Measurements from ENCODE around the gene CABP1. TPM values are rescaled to one million over a fixed set of nuclear protein-coding genes. Genes with fewer than 3 reads are reported as not detected.
"Not testable (repeated sequence)": the region's sequence is repeated elsewhere in the genome, so short reads cannot be mapped to it uniquely, and the experiment has no call there.

CABP1 gene
- polyA plus RNA-seq (ENCODE audit: insufficient read length in 3 of 3) = 1 to 10 TPM; 4.6 to 5.6 (median 4.7) TPM
- long read RNA-seq, donor 1, partial matches to known transcripts = 0 of 1 reads
- long read RNA-seq, donor 1, other reads (novel, unspliced or antisense) = 0 of 1 reads
- long read RNA-seq, donor 2 = 0 reads
- long read RNA-seq, donor 3, transcript CABP1-202 (6 exons, 1,658 nt) = major isoform, 6 of 7 reads
- long read RNA-seq, donor 3, partial matches to known transcripts = 0 of 7 reads
- long read RNA-seq, donor 3, other reads (novel, unspliced or antisense) = 0 of 7 reads
- long read RNA-seq, donor 4, partial matches to known transcripts = 6 of 6 reads
- long read RNA-seq, donor 4, other reads (novel, unspliced or antisense) = 0 of 6 reads
- long read RNA-seq, donor 5 = 0 reads
- long read RNA-seq, donor 6, partial matches to known transcripts = 0 of 1 reads
- long read RNA-seq, donor 6, other reads (novel, unspliced or antisense) = 0 of 1 reads
- long read RNA-seq, donor 7 = 0 reads
- long read RNA-seq, donor 8, partial matches to known transcripts = 0 of 3 reads
- long read RNA-seq, donor 8, other reads (novel, unspliced or antisense) = 0 of 3 reads
- long read RNA-seq, donor 9, partial matches to known transcripts = 0 of 1 reads
- long read RNA-seq, donor 9, other reads (novel, unspliced or antisense) = 0 of 1 reads
- long read RNA-seq, donor 10, partial matches to known transcripts = 0 of 1 reads
- long read RNA-seq, donor 10, other reads (novel, unspliced or antisense) = 0 of 1 reads
- long read RNA-seq, donor 11, partial matches to known transcripts = 0 of 2 reads
- long read RNA-seq, donor 11, other reads (novel, unspliced or antisense) = 0 of 2 reads
- long read RNA-seq, donor 12, partial matches to known transcripts = 0 of 2 reads
- long read RNA-seq, donor 12, other reads (novel, unspliced or antisense) = 0 of 2 reads
- long read RNA-seq, donor 13 = 0 reads
- long read RNA-seq, donor 14 = 0 reads
- long read RNA-seq, donor 15, partial matches to known transcripts = 0 of 2 reads
- long read RNA-seq, donor 15, other reads (novel, unspliced or antisense) = 0 of 2 reads
- long read RNA-seq, donor 16, partial matches to known transcripts = 0 of 4 reads
- long read RNA-seq, donor 16, other reads (novel, unspliced or antisense) = 0 of 4 reads

GRCh38 chr12:120639771-120640721, at the start of gene CABP1:
TSS of gene CABP1 (plus strand) at chr12:120640626. CDS start at chr12:120640686, 60 bp downstream.
- no peak for DNase-seq (ENCODE audit: extremely low read depth in 1 of 11, low read depth in 9 of 11, low spot score in 4 of 11)

DNA sequence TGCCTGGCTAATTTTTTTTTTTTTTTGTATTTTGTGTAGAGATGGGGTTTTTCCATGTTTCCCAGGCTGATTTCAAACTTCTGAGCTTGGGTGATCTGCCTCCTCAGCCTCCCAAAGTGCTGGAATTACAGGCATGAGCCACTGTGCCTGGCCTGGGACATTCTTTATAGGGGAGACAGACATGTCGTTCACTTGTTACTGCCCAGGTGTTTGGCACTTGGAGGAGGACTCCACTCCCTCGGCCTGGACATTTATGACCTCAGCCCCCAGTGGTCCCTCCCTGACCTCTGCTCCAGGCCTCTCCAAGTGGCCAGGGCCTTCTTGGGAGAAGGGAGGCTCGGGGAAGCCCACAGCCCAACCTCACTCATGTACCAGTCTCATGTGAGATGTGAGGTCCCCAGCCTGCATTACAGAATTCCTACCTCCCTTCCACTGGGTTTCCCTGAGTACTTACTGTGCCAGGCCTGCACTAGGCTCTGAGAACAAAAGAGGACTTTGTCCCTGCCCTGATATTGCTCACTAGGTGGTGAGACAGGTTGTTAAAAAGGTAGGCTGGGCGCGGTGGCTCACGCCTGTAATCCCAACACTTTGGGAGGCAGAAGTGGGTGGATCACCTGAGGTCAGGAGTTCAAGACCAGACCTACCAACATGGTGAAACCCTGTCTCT, 49.6 kb upstream of the CABP1 start:
- DNase-seq (ENCODE audit: extremely low read depth in 1 of 11, low read depth in 9 of 11, low spot score in 4 of 11) = no peak

- DNase-seq (ENCODE audit: extremely low read depth in 1 of 11, low read depth in 9 of 11, low spot score in 4 of 11) = no peak
These were observed 48.0 kb upstream of the CABP1 start for GRCh38 chr12:120592121-120593049.

DNA sequence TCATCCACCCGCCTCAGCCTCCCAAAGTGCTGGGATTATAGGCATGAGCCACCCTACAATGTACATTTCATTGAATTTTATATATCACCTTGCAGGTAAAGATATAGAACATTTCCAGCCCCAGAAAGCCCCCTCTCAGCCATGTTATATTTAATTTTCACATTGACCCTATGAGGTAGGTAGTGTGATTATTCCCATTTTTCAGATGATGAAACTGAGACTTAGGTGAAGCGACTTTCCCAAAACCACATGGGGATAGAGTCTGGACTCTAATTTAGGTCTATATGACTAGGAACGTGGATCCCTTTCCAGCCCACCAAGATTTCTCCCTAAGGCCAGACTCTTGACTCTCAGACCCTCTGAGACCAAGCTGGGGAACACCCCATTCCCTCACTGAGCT, 43.5 kb upstream of the CABP1 start:
- DNase-seq (ENCODE audit: extremely low read depth in 1 of 11, low read depth in 9 of 11, low spot score in 4 of 11) = no peak

DNA sequence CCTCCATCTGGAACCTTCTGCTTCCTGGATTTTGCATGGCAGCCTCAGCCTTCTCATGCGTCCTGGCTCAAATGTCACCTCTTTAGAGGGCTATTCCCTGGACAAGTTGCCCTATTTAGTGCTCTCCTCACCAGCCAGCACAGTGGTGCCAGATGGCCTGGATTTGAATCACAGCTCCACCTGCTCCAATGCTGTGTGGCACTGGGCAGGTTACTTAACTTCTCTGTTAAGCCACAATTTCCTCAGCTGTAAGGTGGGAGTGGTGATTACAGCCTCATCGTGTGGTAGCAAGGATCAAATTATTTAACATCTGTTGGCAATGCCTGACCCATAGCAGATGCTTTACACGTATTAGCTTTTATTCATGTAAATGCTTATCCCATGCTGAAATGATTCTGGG, 42.6 kb upstream of the CABP1 start:
- DNase-seq (ENCODE audit: extremely low read depth in 1 of 11, low read depth in 9 of 11, low spot score in 4 of 11) = no peak

- no peak for DNase-seq (ENCODE audit: extremely low read depth in 1 of 11, low read depth in 9 of 11, low spot score in 4 of 11)
These were observed 41.6 kb upstream of the CABP1 start for GRCh38 chr12:120598674-120599463.

DNA sequence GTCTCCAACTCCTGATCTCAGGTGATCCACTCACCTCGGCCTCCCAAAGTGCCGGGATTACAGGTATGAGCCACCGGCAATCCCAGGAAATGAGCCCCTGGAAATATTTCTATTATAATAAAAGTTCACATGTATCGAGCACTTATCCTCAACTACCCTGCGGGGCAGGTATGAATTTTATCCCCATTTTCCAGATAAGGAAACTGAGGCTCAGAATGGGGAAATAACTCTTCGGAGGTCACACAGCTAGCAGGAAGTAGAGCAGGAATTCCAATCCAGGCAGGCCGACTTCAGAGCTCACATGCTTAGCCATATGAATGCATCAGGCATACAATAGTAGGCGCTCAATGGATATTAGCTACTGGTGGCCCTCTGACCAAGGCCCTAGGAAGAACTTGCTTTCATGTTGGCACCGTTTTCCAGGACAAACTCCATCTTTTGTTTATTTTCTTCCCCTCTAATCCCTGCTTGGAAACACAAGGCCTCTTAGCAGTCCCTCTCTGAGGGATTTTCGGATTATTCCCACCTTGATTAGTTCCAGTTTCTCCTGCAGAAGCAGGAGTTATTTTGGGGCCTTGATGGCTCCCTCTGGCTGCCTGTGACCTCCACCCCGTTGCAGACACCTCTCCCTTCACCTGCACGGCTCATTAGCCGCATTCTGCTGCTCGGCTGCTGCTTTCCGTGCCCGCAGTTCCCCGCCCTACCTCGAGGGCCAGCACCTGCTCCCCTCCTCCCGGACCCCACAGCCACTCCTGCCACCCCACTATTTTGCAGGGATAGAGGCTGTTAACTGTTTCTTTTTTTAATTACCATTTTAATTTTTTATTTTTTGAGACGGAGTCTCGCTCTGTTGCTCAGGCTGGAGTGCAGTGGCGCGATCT, 40.5 kb upstream of the CABP1 start:
- no peak for DNase-seq (ENCODE audit: extremely low read depth in 1 of 11, low read depth in 9 of 11, low spot score in 4 of 11)

GRCh38 chr12:120602416-120602815, 38.0 kb upstream of the CABP1 start:
- DNase-seq (ENCODE audit: extremely low read depth in 1 of 11, low read depth in 9 of 11, low spot score in 4 of 11) = not testable (repeated sequence)

DNA sequence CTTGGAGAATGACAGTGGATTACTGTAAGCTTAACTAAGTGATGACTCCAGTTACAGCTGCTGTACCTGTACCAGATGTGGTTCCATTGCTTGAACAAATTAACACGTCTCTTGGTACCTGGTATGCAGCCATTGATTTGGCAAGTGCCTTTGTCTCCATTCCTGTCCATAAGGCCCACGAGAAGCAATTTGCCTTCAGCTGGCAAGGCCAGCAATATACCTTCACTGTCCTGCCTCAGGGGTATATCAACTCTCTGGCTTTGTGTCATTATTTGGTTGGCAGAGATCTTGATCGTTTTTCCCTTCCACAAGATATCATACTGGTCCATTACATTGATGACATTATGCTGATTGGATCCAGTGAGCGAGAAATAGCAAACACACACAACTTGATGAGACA, 29.9 kb upstream of the CABP1 start:
- no peak for DNase-seq (ENCODE audit: extremely low read depth in 1 of 11, low read depth in 9 of 11, low spot score in 4 of 11)

- not testable (repeated sequence) for DNase-seq (ENCODE audit: extremely low read depth in 1 of 11, low read depth in 9 of 11, low spot score in 4 of 11)
These were observed 28.9 kb upstream of the CABP1 start for GRCh38 chr12:120611534-120611933.

DNA sequence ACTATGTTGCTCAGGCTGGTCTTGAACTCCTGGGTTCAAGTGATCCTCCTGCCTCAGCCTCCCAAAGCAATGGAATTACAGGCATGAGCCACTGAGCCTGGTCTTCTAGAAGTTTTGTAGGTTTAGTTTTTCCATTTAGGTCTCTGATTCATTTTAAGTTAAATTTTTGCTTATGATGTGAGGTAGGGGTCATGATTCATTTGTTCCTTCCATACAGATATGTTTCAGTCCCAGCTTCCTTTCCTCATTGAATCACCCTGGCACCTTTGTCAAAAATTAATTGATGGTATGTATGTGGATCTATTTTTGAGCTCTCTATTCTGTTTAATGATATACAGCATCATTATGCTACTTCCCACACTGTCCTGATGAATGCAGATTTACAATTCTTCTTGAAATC, 25.6 kb upstream of the CABP1 start:
- no peak for DNase-seq (ENCODE audit: extremely low read depth in 1 of 11, low read depth in 9 of 11, low spot score in 4 of 11)

- not testable (repeated sequence) for DNase-seq (ENCODE audit: extremely low read depth in 1 of 11, low read depth in 9 of 11, low spot score in 4 of 11)
These were observed 23.2 kb upstream of the CABP1 start for GRCh38 chr12:120617193-120617592.

DNA sequence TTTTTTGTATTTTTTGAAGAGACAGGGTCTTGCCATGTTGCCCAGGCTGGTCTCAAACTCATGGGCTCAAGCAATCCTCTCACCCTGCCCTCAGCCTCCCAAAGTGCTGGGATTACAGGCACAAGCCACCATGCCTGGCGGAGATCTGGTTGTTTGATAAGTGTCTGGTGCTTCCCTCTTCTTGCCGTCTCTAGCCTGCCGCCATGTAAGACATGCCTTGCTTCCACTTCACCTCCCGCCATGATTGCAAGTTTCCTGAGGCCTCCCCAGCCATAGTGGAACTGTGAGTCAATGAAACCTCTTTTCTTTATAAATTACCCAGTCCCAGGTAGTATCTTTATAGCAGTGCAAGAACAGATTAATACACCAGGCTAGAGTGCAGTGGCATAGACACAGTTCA, 22.7 kb upstream of the CABP1 start:
- DNase-seq (ENCODE audit: extremely low read depth in 1 of 11, low read depth in 9 of 11, low spot score in 4 of 11) = not testable (repeated sequence)

DNA sequence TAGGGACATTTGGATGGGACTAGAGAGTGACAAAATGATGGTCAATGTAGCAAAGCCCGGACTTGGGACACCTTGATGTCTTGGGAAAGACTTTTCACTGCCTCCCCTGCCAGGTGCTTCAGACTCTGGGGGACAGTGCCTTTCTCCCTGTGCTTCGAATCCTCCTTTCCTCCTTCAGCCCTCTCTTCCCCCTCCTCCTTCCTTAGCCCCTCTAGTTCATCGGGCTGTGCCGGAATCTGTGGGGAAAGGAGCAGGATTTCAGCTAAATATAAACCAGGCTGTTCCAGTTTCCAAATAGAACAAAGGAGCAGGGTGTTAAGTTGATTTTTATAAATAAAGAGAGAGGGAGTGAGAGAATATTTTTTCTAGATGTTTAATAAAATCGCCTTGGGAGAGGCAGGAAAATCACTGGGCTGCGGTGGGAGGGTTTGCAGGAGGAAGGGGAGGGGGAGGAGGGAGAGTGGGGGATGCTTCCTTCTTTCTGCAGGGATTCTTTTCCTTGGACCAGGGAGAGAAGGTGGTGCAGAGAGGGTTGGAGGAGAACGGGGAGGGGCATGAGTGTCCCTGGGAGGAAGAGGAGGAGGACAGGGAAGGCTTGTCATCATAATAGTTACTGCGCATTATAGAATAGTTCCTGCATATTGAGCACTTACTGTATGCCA, 21.3 kb upstream of the CABP1 start:
- no peak for DNase-seq (ENCODE audit: extremely low read depth in 1 of 11, low read depth in 9 of 11, low spot score in 4 of 11)

DNA sequence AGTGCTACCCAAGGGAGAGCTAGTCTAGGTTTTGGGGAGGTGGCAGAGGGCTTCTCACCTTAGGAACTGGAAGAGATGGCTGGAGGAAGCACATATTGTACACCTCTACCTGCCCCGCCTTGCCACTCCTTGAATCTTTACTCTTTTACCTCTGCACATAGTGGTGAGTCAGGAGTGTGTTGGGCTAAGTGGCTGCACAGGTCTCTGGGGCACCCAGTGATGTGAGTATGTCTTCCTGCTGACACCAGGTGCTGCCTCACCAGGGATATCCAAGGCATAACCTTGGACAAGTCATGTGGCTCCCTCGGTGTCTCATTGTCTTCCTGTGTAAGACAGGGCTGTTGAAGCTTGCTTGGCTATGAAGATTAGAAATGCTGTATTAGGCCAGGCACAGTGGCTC, 19.8 kb upstream of the CABP1 start:
- DNase-seq (ENCODE audit: extremely low read depth in 1 of 11, low read depth in 9 of 11, low spot score in 4 of 11) = no peak
